Daoy (cell line): ENCODE data around the gene MEPE. TPM values are rescaled to one million over a fixed set of nuclear protein-coding genes. Genes with fewer than 3 reads are reported as not detected.

Experiments used
- DNase-seq: peaks from one replicate; pipeline ENCODE4 v3.0.0-alpha.2; 2015; ENCODE audit warnings: low read depth
- total RNA-seq: library from RNA; depleted of rRNA; stranded (reverse); fragments of >200 nt; shearing (Covaris generic); gene quantifications from 2 replicates; pipeline ENCODE4 v1.2.3, GENCODE V29; 2014; rRNA removed

MEPE gene, protein sequence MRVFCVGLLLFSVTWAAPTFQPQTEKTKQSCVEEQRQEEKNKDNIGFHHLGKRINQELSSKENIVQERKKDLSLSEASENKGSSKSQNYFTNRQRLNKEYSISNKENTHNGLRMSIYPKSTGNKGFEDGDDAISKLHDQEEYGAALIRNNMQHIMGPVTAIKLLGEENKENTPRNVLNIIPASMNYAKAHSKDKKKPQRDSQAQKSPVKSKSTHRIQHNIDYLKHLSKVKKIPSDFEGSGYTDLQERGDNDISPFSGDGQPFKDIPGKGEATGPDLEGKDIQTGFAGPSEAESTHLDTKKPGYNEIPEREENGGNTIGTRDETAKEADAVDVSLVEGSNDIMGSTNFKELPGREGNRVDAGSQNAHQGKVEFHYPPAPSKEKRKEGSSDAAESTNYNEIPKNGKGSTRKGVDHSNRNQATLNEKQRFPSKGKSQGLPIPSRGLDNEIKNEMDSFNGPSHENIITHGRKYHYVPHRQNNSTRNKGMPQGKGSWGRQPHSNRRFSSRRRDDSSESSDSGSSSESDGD
- not detected in 2 replicates for total RNA-seq

DNA sequence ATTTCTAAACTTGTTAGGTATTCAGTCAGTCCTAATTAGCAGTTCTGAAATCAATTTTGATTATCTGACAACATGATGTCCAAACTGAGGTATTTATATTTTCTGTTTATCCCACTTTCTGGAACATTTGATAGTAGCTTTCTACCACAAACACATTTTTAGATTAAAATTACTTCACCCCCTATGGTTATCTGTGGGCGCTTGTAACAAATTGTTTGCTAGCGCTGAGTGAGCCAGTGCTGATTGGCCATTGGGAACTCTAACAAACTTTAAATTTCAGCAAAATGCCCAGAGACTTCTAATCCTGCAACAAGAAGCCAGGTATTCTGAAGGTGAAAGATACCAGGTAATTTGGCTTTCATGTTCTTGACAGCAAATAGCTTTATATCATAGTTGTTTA, at the start of gene MEPE:
Gene MEPE (plus strand): TSS at position 301 of the 400 bp plus-strand sequence. CDS start 1,746 bp downstream, outside the sequence.
- no peak for DNase-seq

DNA sequence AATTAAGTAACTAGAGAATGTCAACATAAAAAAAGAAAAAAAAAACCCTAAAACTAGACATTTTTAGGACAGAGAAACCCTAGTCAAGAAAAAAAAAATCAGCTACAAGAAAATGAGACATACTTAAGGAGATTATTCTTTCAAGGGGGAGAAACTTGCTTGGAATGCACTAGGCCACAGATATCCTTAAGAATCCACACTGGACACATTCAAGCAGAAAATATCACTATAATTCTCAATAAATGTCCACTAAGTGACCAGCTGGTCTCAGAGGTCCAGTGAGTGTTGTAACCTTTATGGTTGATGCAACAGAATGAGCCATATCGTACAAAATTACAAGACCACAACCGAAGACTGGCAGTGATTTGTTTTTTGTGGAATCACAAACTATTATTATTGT, 49.0 kb upstream of the MEPE start:
- no peak for DNase-seq

DNA sequence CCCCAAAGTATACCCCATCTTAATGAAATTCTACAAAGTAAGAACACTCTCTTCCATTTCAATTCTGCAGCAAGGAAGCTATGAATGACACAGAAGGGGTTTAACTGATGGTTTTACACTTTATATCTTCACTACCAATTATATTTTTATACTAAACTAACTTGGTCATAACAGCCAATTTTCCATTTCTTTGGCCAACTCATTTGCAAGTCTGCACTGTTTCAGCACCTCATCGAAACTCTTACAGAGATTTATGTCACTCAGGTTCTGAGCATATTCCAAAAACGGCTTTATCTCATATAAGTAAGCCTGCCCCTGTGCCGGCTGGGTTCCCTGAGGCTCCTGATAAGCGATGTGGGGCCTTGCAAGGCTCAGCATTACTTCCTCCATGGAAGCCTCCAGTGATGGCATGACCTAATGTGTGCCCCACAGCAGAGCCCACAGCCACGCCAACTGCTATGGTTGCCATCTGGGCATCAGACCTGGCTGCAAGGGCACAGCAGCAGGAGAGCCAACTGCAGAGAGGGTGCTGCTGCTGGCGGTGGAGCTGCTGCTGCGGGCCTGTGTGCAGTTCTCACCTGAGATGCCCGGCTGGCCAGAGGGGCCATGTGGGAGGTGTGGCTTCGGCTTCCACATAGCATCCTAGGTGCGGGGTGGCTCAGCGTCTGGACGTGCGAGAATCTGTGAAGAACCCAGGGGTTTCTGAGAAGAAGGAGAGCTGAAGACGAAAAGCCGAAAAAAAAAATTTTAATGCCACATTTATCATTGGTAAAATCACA, 46.8 kb upstream of the MEPE start:
- no peak for DNase-seq

DNA sequence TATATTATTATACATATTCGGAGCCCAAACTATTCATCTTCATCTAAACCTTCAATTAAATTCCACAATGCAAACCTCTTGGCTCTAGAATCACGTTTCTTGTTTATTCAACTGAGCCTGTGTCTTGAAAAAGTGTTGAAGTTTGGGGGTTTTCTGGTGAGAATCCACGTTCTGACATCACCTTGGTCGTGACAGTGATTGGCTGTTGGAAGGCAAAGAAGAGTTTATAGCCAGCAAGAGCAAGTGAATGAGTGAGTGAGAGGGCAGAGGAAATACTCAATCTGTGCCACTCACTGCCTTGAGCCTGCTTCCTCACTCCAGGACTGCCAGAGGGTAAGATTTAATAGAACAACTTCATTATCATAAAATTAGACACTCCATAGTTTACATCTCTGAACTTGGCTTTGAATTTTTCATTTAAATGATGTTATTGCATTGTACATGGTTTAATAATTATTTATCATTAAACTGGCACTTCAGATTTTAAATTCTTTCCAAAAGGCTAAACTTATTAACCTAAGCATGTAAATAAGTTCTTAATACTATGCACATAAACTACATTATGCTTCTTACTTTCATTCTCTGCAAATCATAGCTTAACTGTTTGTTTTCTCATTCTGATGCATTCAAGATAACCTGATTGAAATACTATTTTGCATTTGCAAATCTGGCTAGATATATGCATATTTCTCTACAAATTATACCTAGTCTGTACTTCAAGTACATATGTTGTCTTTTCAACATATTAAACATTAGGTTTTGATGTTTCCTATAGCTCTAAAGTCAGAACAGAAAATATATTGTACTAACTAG, 33.3 kb upstream of the MEPE start, which contains the start of gene IBSP:
Gene IBSP (plus strand): TSS at position 254 of the 813 bp plus-strand sequence. CDS start 2,808 bp downstream, outside the sequence.
- no peak for DNase-seq

DNA sequence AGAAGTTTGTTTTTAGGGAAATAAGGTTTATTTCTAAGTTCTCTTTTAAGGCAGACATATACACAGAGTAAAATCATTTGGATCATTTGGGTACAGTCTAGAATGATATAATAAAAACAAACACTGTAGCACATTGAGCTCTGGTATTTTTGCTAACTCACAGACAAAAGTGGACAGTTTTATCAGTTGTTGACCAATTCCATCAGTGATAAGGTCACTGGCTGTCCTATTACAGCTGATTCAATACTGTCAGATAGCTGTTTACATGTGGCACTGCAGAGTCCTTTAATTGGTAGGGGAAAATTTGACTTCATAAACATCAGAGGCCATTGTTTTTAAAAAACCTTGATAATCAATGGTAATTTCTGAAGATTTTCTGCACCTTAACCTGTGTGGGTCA, 29.9 kb upstream of the MEPE start:
- no peak for DNase-seq

DNA sequence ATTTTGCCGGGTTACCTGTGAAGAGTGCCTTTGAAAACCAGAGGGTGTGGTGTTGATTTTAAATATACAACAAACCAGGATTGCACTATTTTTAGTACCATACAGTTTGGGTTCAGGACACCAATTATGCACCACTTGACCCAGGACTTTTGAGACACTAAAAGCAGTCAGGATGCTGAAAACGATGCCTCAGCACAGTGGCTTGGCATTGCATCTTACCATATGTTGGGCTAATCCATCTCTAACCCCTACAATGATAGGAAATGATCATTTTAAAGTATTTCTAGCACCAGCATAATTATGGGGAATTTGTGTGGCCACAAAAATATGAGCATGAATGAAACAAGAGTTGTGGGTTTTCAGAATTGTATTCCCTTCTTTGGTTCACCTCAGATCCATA, 29.3 kb upstream of the MEPE start:
- DNase-seq: no peak

DNA sequence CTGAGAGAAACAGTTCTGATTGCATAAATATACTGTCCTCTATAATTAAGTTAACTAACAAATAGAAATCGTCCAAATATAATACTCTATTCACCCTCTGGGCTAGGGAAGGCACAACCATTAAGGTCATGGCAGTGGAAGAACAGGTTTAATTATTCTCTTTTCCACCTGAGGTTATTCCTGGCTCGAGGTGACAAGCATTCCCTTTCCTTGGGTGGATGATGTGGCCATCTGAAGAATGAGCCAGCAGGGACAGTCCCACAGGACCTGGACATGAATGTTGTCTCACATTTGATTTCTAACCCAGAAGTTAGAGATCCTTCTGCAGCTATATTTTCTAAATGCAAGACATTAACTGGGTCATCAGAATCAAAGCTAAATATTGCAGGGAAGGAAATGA, 27.9 kb upstream of the MEPE start:
- DNase-seq: no peak

DNA sequence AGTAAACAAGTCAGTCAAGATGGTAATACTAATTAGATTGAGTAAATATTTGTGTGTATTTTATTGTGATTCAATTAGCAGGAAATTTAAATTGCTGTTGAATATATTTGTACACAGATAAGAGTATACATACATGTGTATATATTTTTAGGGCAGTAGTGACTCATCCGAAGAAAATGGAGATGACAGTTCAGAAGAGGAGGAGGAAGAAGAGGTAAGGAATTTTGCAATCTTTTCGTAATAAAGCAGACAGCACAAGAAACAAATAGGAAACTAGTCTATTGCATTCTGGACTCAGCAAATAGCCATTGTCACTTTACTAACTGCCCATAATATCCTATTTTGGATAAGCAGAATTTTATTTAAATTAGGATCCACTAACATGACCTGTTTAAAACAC, 26.8 kb upstream of the MEPE start:
- no peak for DNase-seq

DNA sequence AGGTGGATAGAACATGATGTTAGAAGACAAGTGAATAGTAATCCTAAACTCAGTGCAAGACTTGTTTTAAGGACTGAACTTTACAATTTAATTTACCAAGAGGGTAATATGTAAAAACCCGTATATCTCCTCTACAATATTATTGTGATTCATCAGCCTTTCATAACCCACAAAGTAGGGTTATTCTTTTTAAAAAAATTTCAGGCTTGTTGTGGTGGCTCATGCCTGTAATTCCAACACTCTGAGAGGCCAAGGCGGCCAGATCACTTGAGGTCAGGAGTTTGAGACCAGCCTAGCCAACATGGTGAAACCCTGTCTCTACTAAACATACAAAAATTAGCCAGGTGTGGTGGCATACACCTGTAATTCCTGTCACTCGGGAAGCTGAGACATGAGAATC, 26.2 kb upstream of the MEPE start:
- no peak for DNase-seq

DNA sequence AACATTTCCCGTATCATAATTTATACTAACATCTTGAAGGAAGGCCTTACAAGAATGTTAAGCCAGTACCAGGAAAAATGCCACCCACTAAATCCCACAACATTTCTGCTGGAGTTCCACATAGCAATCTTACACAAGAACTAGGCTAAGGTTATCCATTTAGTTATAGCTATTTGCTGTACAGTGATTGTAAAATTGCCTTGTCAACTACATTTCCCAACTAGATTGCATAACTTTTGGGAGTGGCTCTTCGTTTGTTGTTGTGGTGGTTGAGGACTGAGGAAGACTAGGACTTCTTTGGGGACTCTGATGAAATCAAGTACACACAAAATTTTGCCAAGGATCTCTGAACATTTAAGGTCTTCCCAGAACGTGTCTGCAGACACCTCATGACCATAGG, 25.4 kb upstream of the MEPE start:
- DNase-seq: no peak

DNA sequence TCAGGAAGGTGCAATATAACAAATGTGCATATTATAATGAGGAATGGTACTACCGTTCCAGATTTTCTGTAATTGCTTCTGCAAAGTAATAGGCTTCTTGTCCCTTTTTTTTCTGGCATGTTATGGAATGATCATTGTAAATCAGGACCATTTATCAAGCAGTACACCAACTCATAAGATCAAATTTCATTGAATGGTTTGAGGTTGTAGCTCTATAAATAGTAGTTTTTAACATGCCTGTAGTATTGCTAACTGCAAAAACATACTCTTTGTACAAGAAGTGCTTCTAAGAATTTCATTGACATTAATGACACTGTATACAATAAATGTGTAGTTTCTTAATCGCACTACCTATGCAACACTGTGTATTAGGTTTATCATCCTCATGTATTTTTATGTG, 20.8 kb upstream of the MEPE start:
- DNase-seq: no peak

DNA sequence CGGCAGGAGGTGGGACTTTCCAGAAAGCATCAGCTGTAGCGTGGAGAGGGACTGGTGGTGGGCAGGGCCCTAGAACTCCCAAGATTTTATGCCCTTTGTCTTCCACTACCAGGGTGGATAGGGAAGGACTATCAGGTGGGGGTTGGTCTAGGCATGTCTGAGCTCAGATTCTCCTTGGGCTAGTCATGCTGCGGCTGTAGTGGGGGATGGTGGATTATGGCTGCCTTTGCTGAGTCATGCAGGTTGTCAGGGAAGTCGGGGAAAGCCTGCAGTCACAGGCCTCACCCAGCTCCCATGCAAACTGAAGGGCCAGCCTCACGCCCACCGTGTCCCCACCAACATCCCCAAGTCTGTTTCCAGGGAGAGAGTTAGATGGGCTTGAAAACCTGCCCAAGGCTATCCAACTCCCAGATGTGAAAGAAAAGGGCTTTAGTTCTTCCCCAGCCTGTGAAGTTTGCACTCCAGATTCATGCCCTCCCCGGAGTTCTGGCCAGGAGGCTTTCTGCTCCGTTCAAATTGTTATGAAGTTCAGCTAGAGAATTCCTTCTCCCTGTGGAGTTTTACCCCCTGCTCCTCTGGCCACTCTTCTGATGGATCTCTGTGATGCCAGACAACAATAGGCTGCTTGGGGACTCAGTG, 13.4 kb upstream of the MEPE start:
- peak; percentile 72 for DNase-seq

DNA sequence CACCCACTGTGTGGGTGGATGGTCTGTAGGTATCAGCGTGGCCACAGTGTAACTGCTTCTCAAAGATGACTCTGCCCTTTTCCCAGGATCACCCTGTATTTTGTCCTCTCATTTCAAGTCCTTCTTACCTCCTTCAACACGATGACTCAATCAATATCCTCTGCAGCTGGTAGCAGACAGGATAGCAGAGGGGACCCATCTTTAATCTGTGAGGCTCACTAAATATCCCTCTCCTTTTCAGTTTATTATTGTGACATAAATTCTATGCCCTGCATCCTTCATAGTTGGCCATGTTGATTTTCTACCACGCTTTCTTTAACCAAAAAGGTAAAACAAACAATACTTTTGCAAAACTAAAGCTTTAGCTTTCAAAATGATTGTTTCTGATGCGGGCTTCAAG, 9.6 kb upstream of the MEPE start:
- DNase-seq: no peak

DNA sequence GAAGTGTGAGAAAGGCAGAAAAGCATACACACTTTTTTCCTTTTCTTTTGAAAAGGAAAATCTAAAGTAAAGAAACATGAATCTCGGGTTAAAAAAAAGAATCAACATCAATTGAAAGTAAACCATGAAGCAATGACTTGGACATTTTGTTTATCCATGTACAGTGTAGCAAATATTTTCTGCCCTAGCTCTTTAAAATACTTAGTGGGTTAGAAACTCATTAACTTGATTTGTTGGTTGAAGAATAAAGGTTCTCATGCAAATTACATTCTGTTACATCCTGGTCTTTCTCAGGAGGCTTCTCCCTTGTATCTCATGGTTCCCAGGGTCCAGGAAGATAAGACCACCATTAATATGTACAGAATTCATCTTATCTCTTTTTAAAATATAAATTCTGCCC, 9.0 kb upstream of the MEPE start:
- no peak for DNase-seq

DNA sequence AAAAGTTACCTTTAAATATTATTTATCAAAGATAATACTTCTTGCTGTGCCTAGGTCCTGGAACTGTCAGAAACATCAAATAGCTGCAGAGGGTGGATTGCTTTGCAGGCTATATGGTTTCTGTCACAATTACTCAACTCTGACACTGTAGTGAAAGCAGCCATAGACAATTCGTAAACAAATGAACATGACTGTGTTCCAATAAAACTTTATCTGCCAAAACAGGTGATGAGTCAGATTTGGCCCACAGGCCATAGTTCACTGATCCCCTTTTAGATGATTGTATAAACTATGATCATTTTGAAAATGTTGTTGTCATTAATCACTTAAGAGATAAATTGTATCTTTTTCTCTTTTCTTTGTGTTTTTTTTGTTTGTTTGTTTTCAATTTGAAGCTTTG, 8.4 kb upstream of the MEPE start:
- no peak for DNase-seq

DNA sequence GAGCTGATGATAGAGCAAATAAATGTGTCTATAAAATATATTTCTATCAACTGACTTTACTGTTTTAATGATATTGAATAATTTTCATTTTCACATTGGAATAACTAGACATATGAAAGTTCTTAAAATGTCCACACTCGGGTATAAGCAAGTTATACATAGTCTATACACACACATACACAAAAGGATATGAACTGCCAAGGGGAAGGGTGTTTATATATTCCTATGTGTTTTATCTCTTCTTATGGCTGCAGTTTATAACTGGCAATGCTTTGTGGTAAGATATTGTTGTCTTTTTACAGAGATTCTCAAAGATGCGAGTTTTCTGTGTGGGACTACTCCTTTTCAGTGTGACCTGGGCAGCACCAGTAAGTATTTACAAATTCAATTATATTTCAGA, 1.6 kb downstream of the MEPE start:
- DNase-seq: no peak

DNA sequence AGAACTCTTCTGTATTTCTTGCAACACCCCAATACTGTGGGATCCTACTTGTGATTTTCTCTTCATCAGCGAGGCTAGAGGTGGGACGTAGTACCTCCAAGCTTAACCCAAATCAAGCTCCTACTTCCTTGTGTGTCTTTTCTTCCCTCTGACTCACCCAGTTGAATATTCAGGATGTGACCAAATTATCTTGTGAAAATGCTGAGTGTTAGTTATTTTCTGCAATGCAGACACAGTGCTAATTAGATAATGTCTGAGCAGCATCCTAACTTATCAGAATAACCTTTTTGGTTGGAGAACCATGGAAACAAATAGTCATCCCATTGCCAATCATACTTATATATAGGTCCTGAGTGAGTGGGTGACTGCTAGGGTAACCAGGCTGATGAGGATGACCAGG, 2.4 kb downstream of the MEPE start:
- no peak for DNase-seq

DNA sequence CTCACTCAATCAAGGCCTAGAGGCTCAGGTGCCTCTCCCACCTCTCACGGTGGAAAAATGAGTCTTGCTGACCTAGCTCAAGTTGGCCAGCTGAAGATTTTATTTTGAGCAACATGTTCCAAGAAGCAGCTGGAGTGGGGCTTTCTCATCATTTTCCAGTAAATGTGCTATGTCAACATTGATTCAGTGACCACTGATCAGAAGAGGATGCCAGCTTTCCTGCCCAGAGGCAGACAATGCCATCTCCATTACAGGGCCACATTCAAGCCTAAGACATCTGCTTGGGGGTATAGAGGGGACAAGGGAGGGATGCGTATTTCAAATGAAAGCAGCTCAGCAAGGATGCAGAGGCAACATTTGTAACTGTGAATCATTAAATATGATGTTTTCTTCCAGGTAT, 3.0 kb downstream of the MEPE start:
- DNase-seq: no peak

DNA sequence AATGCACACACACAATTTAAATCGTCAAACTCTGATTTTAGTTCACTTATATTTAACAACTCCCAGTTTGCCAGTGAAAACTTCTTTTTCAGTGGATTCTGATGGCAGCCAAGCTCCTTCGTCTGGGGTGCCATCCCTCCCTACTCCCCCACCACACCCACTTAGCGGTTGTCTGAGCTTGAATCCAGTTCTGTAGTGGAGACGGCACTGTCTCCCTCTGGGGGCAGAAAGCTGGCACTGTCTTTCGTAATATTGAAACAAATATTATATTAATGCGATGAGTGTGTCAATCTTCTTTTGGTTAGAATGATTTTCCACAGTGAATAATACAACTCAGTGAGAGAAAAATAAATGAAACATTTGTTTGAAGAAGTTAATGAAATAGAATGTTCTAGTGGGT, 5.4 kb downstream of the MEPE start:
- no peak for DNase-seq

DNA sequence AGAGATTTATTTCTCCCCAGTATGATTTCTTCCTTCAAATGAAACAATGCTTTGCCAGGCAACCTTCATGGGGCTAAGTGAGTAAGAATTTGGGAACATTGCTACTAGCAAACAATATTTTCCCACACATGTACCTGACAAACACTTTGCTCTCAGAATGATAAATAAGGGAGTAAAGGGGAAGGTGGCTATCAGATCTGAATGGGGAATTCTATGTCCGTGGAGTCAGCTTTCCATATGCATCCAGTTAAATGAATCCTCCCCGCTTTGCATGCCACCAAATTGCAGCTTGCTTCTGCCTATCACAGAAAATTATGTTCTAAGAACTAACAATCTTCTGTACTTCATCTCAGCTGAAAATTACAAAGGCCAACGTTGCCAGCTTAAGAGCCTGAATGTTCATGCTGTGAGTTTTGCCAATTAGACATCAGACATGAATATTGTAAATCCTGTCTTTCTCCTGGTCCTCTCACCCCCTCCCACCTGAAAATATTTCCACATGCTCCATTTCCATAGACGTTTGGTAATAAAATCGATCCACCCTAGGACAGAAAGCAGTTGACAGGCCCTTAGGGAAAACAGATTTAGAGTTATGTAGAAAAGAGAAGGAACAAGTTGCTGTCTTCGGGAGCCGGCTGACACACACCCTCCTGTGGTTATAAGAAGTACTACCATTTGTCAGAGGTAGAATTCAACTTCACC, 6.3 kb downstream of the MEPE start:
- no peak for DNase-seq

DNA sequence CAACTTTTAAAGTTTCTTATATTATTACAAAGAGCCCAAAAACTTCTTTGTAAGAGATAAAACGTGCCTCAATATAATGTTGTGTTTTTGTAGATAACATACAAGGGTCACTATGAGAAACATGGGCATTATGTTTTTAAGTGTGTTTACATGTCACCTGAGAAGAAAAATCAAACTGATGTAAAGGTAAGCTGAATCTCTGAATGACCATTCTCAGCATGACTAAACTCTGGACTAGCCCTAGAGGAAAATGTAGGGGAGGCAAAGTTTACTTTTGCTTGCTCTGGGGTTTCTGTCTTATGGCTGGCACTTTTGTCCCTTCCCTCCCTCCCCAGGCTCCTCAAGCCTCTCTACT, 6.8 kb downstream of the MEPE start:
- DNase-seq: no peak
